ENCODE measurements around the gene NRF1.

NRF1 gene

GRCh38 chr7:129703751-129704150 lies 92.2 kb downstream of the NRF1 start:
- no peak overlapping the region for H3K4me3 ChIP-seq (ENCODE audit: control insufficient read depth, low read depth, low read length)
- TF ChIP-seq CTCF (conservative IDR thresholded peaks at IDR 0.05; ENCODE audit: control insufficient read depth, insufficient read depth, low read depth, low read length) = no peak
- no peak for DNase-seq (ENCODE audit: low read depth)

- no peak for TF ChIP-seq CTCF (conservative IDR thresholded peaks at IDR 0.05; ENCODE audit: control insufficient read depth, insufficient read depth, low read depth, low read length)
- no peak for DNase-seq (ENCODE audit: low read depth)
- H3K4me3 ChIP-seq (ENCODE audit: control insufficient read depth, low read depth, low read length) = no peak overlapping the region
Measured at GRCh38 chr7:129707910-129708499, 96.5 kb downstream of the NRF1 start.

- no peak overlapping the region for H3K4me3 ChIP-seq (ENCODE audit: control insufficient read depth, low read depth, low read length)
- TF ChIP-seq CTCF (conservative IDR thresholded peaks at IDR 0.05; ENCODE audit: control insufficient read depth, insufficient read depth, low read depth, low read length) = no peak
- no peak for DNase-seq (ENCODE audit: low read depth)
Measured at GRCh38 chr7:129713544-129713943, 102.0 kb downstream of the NRF1 start.

GRCh38 chr7:129714514-129715063 lies 103.1 kb downstream of the NRF1 start:
- no peak for TF ChIP-seq CTCF (conservative IDR thresholded peaks at IDR 0.05; ENCODE audit: control insufficient read depth, insufficient read depth, low read depth, low read length)
- no peak for DNase-seq (ENCODE audit: low read depth)
- no peak overlapping the region for H3K4me3 ChIP-seq (ENCODE audit: control insufficient read depth, low read depth, low read length)

GRCh38 chr7:129719980-129720732 lies 108.6 kb downstream of the NRF1 start:
- no peak overlapping the region for H3K4me3 ChIP-seq (ENCODE audit: control insufficient read depth, low read depth, low read length)
- no peak for DNase-seq (ENCODE audit: low read depth)
- no peak for TF ChIP-seq CTCF (conservative IDR thresholded peaks at IDR 0.05; ENCODE audit: control insufficient read depth, insufficient read depth, low read depth, low read length)

GRCh38 chr7:129721068-129721467 lies 109.5 kb downstream of the NRF1 start:
- no peak overlapping the region for H3K4me3 ChIP-seq (ENCODE audit: control insufficient read depth, low read depth, low read length)
- no peak for TF ChIP-seq CTCF (conservative IDR thresholded peaks at IDR 0.05; ENCODE audit: control insufficient read depth, insufficient read depth, low read depth, low read length)
- DNase-seq (ENCODE audit: low read depth) = no peak
